Measurements from ENCODE around the gene GNB5.

GRCh38 chr15:52207191-52207590 is 16.0 kb upstream of the GNB5 start:
- TF ChIP-seq EP300 (conservative IDR thresholded peaks at IDR 0.05; ENCODE audit: poor library complexity, severe bottlenecking) = no peak
- TF ChIP-seq CTCF (IDR thresholded peaks at IDR 0.05; ENCODE audit: poor library complexity, severe bottlenecking) = no peak
- no peak for TF ChIP-seq POLR2AphosphoS5 (IDR thresholded peaks at IDR 0.05)
- no peak for TF ChIP-seq EZH2 (IDR thresholded peaks at IDR 0.05; ENCODE audit: borderline replicate concordance, insufficient read depth, low read length, poor library complexity, severe bottlenecking)

Data from neural cell (in vitro differentiated cells).